Trophoblast cell (in vitro differentiated cells and primary cell): ENCODE data around the gene FAM193A.

Experiments
- DNase-seq, 2 donors: peaks; one replicate each; pipeline ENCODE4 v3.0.0-alpha.2; 2016
- H2AFZ ChIP-seq: 2 replicates; pipeline ENCODE4 v1.6.1; 2013; ENCODE audit warnings: low read length, moderate library complexity, mild to moderate bottlenecking; ENCODE audit not compliant: insufficient read depth, poor library complexity
- H2AK5ac ChIP-seq: 2 replicates; pipeline ENCODE4 v1.6.1; 2013; ENCODE audit warnings: mild to moderate bottlenecking, low read length
- H2BK120ac ChIP-seq: 2 replicates; pipeline ENCODE4 v1.6.1; 2013; ENCODE audit warnings: low read length, mild to moderate bottlenecking, moderate library complexity; ENCODE audit not compliant: insufficient read depth, poor library complexity
- H2BK12ac ChIP-seq: 2 replicates; pipeline ENCODE4 v1.6.1; 2013; ENCODE audit warnings: mild to moderate bottlenecking, low read length, moderate library complexity
- H2BK5ac ChIP-seq: 2 replicates; pipeline ENCODE4 v1.6.1; 2013; ENCODE audit warnings: low read length, low read depth, moderate library complexity, mild to moderate bottlenecking; ENCODE audit not compliant: poor library complexity
- H3K14ac ChIP-seq: 2 replicates; pipeline ENCODE4 v1.6.1; 2013; ENCODE audit warnings: mild to moderate bottlenecking, low read length
- H3K18ac ChIP-seq: 2 replicates; pipeline ENCODE4 v1.6.1; 2013; ENCODE audit warnings: mild to moderate bottlenecking, low read length
- H3K23ac ChIP-seq: 2 replicates; pipeline ENCODE4 v1.6.1; 2013; ENCODE audit warnings: low read length
- H3K27ac ChIP-seq: 2 replicates; pipeline ENCODE4 v1.5.1; 2013; ENCODE audit warnings: low read depth, mild to moderate bottlenecking, inconsistent platforms, low read length, moderate library complexity
- H3K27me3 ChIP-seq: 2 replicates; pipeline ENCODE4 v1.6.1; 2013; ENCODE audit warnings: inconsistent platforms, mild to moderate bottlenecking, low read length, moderate library complexity; ENCODE audit not compliant: insufficient read depth
- H3K36me3 ChIP-seq, 2 experiments: 1 replicate in 1 of 2; 2 replicates in 1 of 2; pipeline ENCODE4 v1.6.1; 2013; ENCODE audit warnings: low read length in 2 of 2, mild to moderate bottlenecking in 2 of 2, moderate library complexity in 1 of 2; ENCODE audit not compliant: insufficient read depth in 2 of 2, control insufficient read depth in 1 of 2
- H3K4ac ChIP-seq: 2 replicates; pipeline ENCODE4 v1.6.1; 2013; ENCODE audit warnings: low read depth, mild to moderate bottlenecking, low read length, moderate library complexity
- H3K4me1 ChIP-seq, 2 experiments: 1 replicate in 1 of 2; 2 replicates in 1 of 2; pipeline ENCODE4 v1.6.1; 2013; ENCODE audit warnings: low read length in 2 of 2, mild to moderate bottlenecking in 2 of 2, moderate library complexity in 1 of 2; ENCODE audit not compliant: insufficient read depth in 2 of 2, control insufficient read depth in 1 of 2
- H3K4me2 ChIP-seq: 2 replicates; pipeline ENCODE4 v1.6.1; 2013; ENCODE audit warnings: inconsistent platforms, mild to moderate bottlenecking, low read length, moderate library complexity
- H3K4me3 ChIP-seq: 2 replicates; pipeline ENCODE4 v1.5.1; 2013; ENCODE audit warnings: mild to moderate bottlenecking, low read depth, low read length, inconsistent platforms
- H3K79me1 ChIP-seq: one replicate; pipeline ENCODE4 v1.6.1; 2013; ENCODE audit warnings: low read length
- H3K79me2 ChIP-seq: 2 replicates; pipeline ENCODE4 v1.6.1; 2013; ENCODE audit warnings: low read length, mild to moderate bottlenecking; ENCODE audit not compliant: control insufficient read depth, insufficient read depth, poor library complexity
- H3K9ac ChIP-seq: 2 replicates; pipeline ENCODE4 v1.6.1; 2013; ENCODE audit warnings: mild to moderate bottlenecking, low read length
- H3K9me3 ChIP-seq: 2 replicates; pipeline ENCODE4 v1.6.1; 2013; ENCODE audit warnings: low read depth, mild to moderate bottlenecking, control low read depth, inconsistent platforms, low read length; ENCODE audit not compliant: insufficient read depth
- H4K12ac ChIP-seq: 2 replicates; pipeline ENCODE4 v1.6.1; 2013; ENCODE audit warnings: low read depth, mild to moderate bottlenecking, low read length, moderate library complexity
- H4K8ac ChIP-seq: 2 replicates; pipeline ENCODE4 v1.6.1; 2013; ENCODE audit warnings: low read depth, mild to moderate bottlenecking, low read length, moderate library complexity
- H4K91ac ChIP-seq: one replicate; pipeline ENCODE4 v1.6.1; 2013; ENCODE audit warnings: low read depth, mild to moderate bottlenecking, low read length, moderate library complexity
- WGBS: extraction: QIAGEN DNeasy Blood & Tissue Kit; methylation state at CpG from one replicate; pipeline ENCODE4 v1.1.7; 2013; ENCODE audit warnings: missing lambda C conversion rate; ENCODE audit not compliant: insufficient read length, insufficient coverage; ENCODE audit errors: extremely low coverage; 5-methylcytosine and 5-hydroxymethylcytosine counted together

The FAM193A gene

GRCh38 chr4:2691313-2691712 is 154.9 kb downstream of the FAM193A start:
- H4K91ac ChIP-seq, result no peak overlapping the region
- H3K4me1 ChIP-seq, result no peaks in the 10 kb centered on the region

GRCh38 chr4:2691952-2692435 is 155.5 kb downstream of the FAM193A start:
- no peaks in the 10 kb centered on the region for H3K79me2 ChIP-seq
- no peak overlapping the region for H4K91ac ChIP-seq
- no peak overlapping the region for H3K14ac ChIP-seq
- H3K4ac ChIP-seq, result no peak overlapping the region
- no peaks in the 10 kb centered on the region for H3K79me1 ChIP-seq
- no peak overlapping the region for H3K4me2 ChIP-seq
- H3K9ac ChIP-seq, result no peak overlapping the region
- no CpG with 5 or more reads among the region's 7 CpGs for WGBS
- no peak overlapping the region for H2BK12ac ChIP-seq
- H2BK5ac ChIP-seq, result no peak overlapping the region
- H3K4me1 ChIP-seq, result no peaks in the 10 kb centered on the region
- no peak overlapping the region for H3K27ac ChIP-seq
- H2AK5ac ChIP-seq, result no peak overlapping the region
- peaks cover 51 to 68% of the 10 kb centered on the region in 2 experiments for H3K36me3 ChIP-seq
- DNase-seq, result no peak
- no peak overlapping the region for H3K23ac ChIP-seq
- no peak overlapping the region for H2AFZ ChIP-seq
- H4K12ac ChIP-seq, result no peak overlapping the region
- H3K27me3 ChIP-seq, result no peaks in the 10 kb centered on the region
- no peak overlapping the region for H3K4me3 ChIP-seq
- H3K9me3 ChIP-seq, result no peaks in the 10 kb centered on the region
- H3K18ac ChIP-seq, result no peak overlapping the region
- H4K8ac ChIP-seq, result no peak overlapping the region
- no peak overlapping the region for H2BK120ac ChIP-seq

More at GRCh38 chr4:2691313-2691712, 154.9 kb downstream of the FAM193A start:
- Histone ChIP-seq H3K4me2 (no peak overlapping the region), H3K9me3 (no peaks in the 10 kb centered on the region), H2BK120ac (no peak overlapping the region), H3K27me3 (no peaks in the 10 kb centered on the region), H3K36me3 (peaks cover 46 to 66% of the 10 kb centered on the region in 2 experiments), H3K79me2 (no peaks in the 10 kb centered on the region), H2AFZ (no peak overlapping the region), H2BK5ac (no peak overlapping the region), H2BK12ac (no peak overlapping the region), H3K14ac (no peak overlapping the region), H3K4ac (no peak overlapping the region), H3K27ac (no peak overlapping the region), H4K8ac (no peak overlapping the region), H3K23ac (no peak overlapping the region), H3K79me1 (no peaks in the 10 kb centered on the region), H3K4me3 (no peak overlapping the region), H3K18ac (no peak overlapping the region), H2AK5ac (no peak overlapping the region), H3K9ac (no peak overlapping the region), H4K12ac (no peak overlapping the region)
- DNase-seq, result no peak
- WGBS, result no CpG with 5 or more reads among the region's 5 CpGs

- no peak for DNase-seq
- no peak overlapping the region for H2BK120ac ChIP-seq
- H3K4me3 ChIP-seq, result no peak overlapping the region
- no peaks in the 10 kb centered on the region for H3K27me3 ChIP-seq
- H3K79me2 ChIP-seq, result no peaks in the 10 kb centered on the region
- no peaks in the 10 kb centered on the region for H3K79me1 ChIP-seq
- H4K12ac ChIP-seq, result no peak overlapping the region
- H3K4me1 ChIP-seq, result no peaks in the 10 kb centered on the region
- H3K9me3 ChIP-seq, result no peaks in the 10 kb centered on the region
- no peak overlapping the region for H3K14ac ChIP-seq
- no CpG with 5 or more reads among the region's 16 CpGs for WGBS
- no peak overlapping the region for H3K27ac ChIP-seq
- H3K4me2 ChIP-seq, result no peak overlapping the region
- H3K9ac ChIP-seq, result no peak overlapping the region
- no peak overlapping the region for H2AFZ ChIP-seq
- H2AK5ac ChIP-seq, result no peak overlapping the region
- H2BK5ac ChIP-seq, result no peak overlapping the region
- H3K18ac ChIP-seq, result no peak overlapping the region
- no peak overlapping the region for H3K23ac ChIP-seq
- no peak overlapping the region for H4K8ac ChIP-seq
- no peak overlapping the region for H3K4ac ChIP-seq
- peaks cover 57 to 74% of the 10 kb centered on the region in 2 experiments for H3K36me3 ChIP-seq
- no peak overlapping the region for H4K91ac ChIP-seq
- H2BK12ac ChIP-seq, result no peak overlapping the region
Measured at GRCh38 chr4:2694691-2695090, 158.2 kb downstream of the FAM193A start.

GRCh38 chr4:2695346-2696060 is 159.1 kb downstream of the FAM193A start:
- Histone ChIP-seq H3K4ac (no peak overlapping the region), H3K4me3 (no peak overlapping the region), H4K8ac (no peak overlapping the region), H3K9ac (no peak overlapping the region), H2AFZ (no peak overlapping the region), H3K23ac (no peak overlapping the region), H2AK5ac (no peak overlapping the region), H3K79me1 (no peaks in the 10 kb centered on the region), H3K14ac (no peak overlapping the region), H2BK12ac (no peak overlapping the region), H2BK120ac (no peak overlapping the region), H3K79me2 (no peaks in the 10 kb centered on the region), H4K12ac (no peak overlapping the region), H3K9me3 (no peaks in the 10 kb centered on the region), H3K27ac (no peak overlapping the region), H2BK5ac (no peak overlapping the region), H3K36me3 (peaks cover 60 to 76% of the 10 kb centered on the region in 2 experiments), H4K91ac (no peak overlapping the region), H3K27me3 (no peaks in the 10 kb centered on the region), H3K4me2 (no peak overlapping the region), H3K4me1 (no peaks in the 10 kb centered on the region), H3K18ac (no peak overlapping the region)
- no CpG with 5 or more reads among the region's 5 CpGs for WGBS
- no peak for DNase-seq
